Mucosa of descending colon (tissue), 3 donors: ENCODE measurements around the gene SBF2. TPM values are rescaled to one million over a fixed set of nuclear protein-coding genes. Genes with fewer than 3 reads are reported as not detected.

Experiments
- ATAC-seq: fragments of 200-7000 bp; cut with Tn5 transposase; one replicate; pipeline ENCODE4 v1.9.1; 2020; ENCODE audit warnings: mild to moderate bottlenecking, moderate library complexity
- DNase-seq, 3 donors: peaks; one replicate each; pipeline ENCODE4 v3.0.0-alpha.2; 2020
- H3K36me3 ChIP-seq: fragments of 200-600 bp; one replicate; pipeline ENCODE4 v1.8.0; 2021; ENCODE audit warnings: low read depth, mild to moderate bottlenecking
- H3K4me1 ChIP-seq: fragments of 200-600 bp; one replicate; pipeline ENCODE4 v1.8.0; 2021; ENCODE audit warnings: low read depth, mild to moderate bottlenecking
- H3K4me3 ChIP-seq: fragments of 200-600 bp; one replicate; pipeline ENCODE4 v1.8.0; 2021; ENCODE audit warnings: mild to moderate bottlenecking
- H3K9me3 ChIP-seq: fragments of 200-600 bp; one replicate; pipeline ENCODE4 v1.8.0; 2021; ENCODE audit warnings: mild to moderate bottlenecking
- CTCF ChIP-seq: fragments of 200-600 bp; IDR thresholded peaks from one replicate; pipeline ENCODE4 v1.8.0; 2022; ENCODE audit warnings: antibody characterized with exemption, mild to moderate bottlenecking
- intact Hi-C, 2 donors: fragments of 100-400 bp; cut with DNase I in 1 of 2; cut with micrococcal nuclease in 1 of 2; formaldehyde crosslinking; loops; one replicate each; pipeline versions ENCODE4 v1.11.0 to v1.11.1; 2022; cut with DNase I, micrococcal nuclease
- total RNA-seq, 3 donors: library from RNA; stranded (reverse); fragmentation: NEBNext Ultra II Directional in 2 of 3; extraction: Animal tissue kit (Norgen Biotek cat#: 25700) in 2 of 3; gene quantifications; one replicate each; pipeline versions ENCODE4 v1.2.1 to v1.2.4, GENCODE V29; 2021 to 2023
- donor health status: DM: no; HTN: no; CAD: no; lungs with moderate emphysema.
- donor health status: DM: no; HTN: no; CAD: no.
- donor health status: DM: no; HTN: yes; CAD: no.

The SBF2 gene
- total RNA-seq, 3 donors from 2014 or later, result 35.2 to 60.3 (median 48.2) TPM

- DNase-seq, result no peak
- Histone ChIP-seq H3K4me3 (no peak overlapping the region), H3K9me3 (peaks cover 4% of the 10 kb centered on the region), H3K36me3 (no peaks in the 10 kb centered on the region), H3K4me1 (no peaks in the 10 kb centered on the region)
- no peak for TF ChIP-seq CTCF
- intact Hi-C loops, result no loop called here
- no peak for ATAC-seq
Measured at GRCh38 chr11:10222399-10222798, 71.6 kb downstream of the SBF2 start.

GRCh38 chr11:10221342-10221741, 72.7 kb downstream of the SBF2 start:
- no peak for ATAC-seq
- intact Hi-C loops, result no loop called here

GRCh38 chr11:10211470-10211869, 82.5 kb downstream of the SBF2 start:
- Histone ChIP-seq H3K4me3 (no peak overlapping the region), H3K9me3 (no peaks in the 10 kb centered on the region), H3K36me3 (no peaks in the 10 kb centered on the region), H3K4me1 (no peaks in the 10 kb centered on the region)
- DNase-seq (no peak), ATAC-seq (no peak)
- no peak for TF ChIP-seq CTCF
- intact Hi-C loops, result no loop called here

More at GRCh38 chr11:10221342-10221741, 72.7 kb downstream of the SBF2 start:
- Histone ChIP-seq H3K36me3 (no peaks in the 10 kb centered on the region), H3K9me3 (peaks cover 4% of the 10 kb centered on the region), H3K4me3 (no peak overlapping the region), H3K4me1 (no peaks in the 10 kb centered on the region)
- TF ChIP-seq CTCF, result no peak
- no peak for DNase-seq

- no peak for TF ChIP-seq CTCF
- Histone ChIP-seq H3K4me3 (no peak overlapping the region), H3K9me3 (peaks cover 4% of the 10 kb centered on the region), H3K36me3 (no peaks in the 10 kb centered on the region), H3K4me1 (no peaks in the 10 kb centered on the region)
- intact Hi-C loops, result loop anchor here (5.0 to 10.0 kb wide), 2 partner anchors 95 to 98 kb away; partner anchors contain the start of gene ADM (in 2 of the 2)
- DNase-seq, result no peak
- ATAC-seq, result no peak
Measured at GRCh38 chr11:10209326-10209725, 84.7 kb downstream of the SBF2 start.

GRCh38 chr11:10208131-10208575, 85.9 kb downstream of the SBF2 start:
- ATAC-seq (peak; percentile 78), DNase-seq (no peak)
- H3K4me3 ChIP-seq, result no peak overlapping the region
- intact Hi-C loops, result loop anchor here (5.0 to 10.0 kb wide), 2 partner anchors 97 to 99 kb away; partner anchors contain the start of gene ADM (in 2 of the 2)
- H3K9me3 ChIP-seq, result peaks cover 13% of the 10 kb centered on the region
- no peaks in the 10 kb centered on the region for H3K4me1 ChIP-seq
- no peak for TF ChIP-seq CTCF
- H3K36me3 ChIP-seq, result no peaks in the 10 kb centered on the region

GRCh38 chr11:10205928-10206327, 88.1 kb downstream of the SBF2 start:
- Histone ChIP-seq H3K4me3 (no peak overlapping the region), H3K9me3 (peaks cover 13% of the 10 kb centered on the region), H3K4me1 (no peaks in the 10 kb centered on the region), H3K36me3 (no peaks in the 10 kb centered on the region)
- TF ChIP-seq CTCF, result no peak
- ATAC-seq, result no peak
- no peak for DNase-seq
- intact Hi-C loops, result loop anchor here (5.0 to 10.0 kb wide), 2 partner anchors 99 to 101 kb away; partner anchors contain the start of gene ADM (in 2 of the 2)
